ENCODE results near the gene PARD3B. TPM values are rescaled to one million over a fixed set of nuclear protein-coding genes. Genes with fewer than 3 reads are reported as not detected.

PARD3B gene
- total RNA-seq, 1 donor from 2014 or later = not detected

- DNase-seq (no peak), ATAC-seq (ENCODE audit: low read depth) (no peak)
- no peaks in the 10 kb centered on the region for H3K36me3 Mint-ChIP-seq (ENCODE audit: low read depth)
- no peak overlapping the region for H3K27ac Mint-ChIP-seq
- no peak overlapping the region for H3K4me3 Mint-ChIP-seq
- CTCF ChIA-PET = no interaction called here
- no peak for TF ChIP-seq CTCF (IDR thresholded peaks at IDR 0.05)
- H3K4me1 Mint-ChIP-seq = no peaks in the 10 kb centered on the region
- intact Hi-C loops (cut with micrococcal nuclease) = no loop called here
- H3K9me3 Mint-ChIP-seq = no peaks in the 10 kb centered on the region
- POLR2A ChIA-PET = no interaction called here
- no peaks in the 10 kb centered on the region for H3K27me3 Mint-ChIP-seq
Measured at GRCh38 chr2:204890680-204891079, 345.4 kb downstream of the PARD3B start.

- Mint-ChIP-seq H3K4me1 (no peaks in the 10 kb centered on the region), H3K27me3 (no peaks in the 10 kb centered on the region), H3K27ac (no peak overlapping the region), H3K36me3 (ENCODE audit: low read depth) (no peaks in the 10 kb centered on the region), H3K4me3 (no peak overlapping the region), H3K9me3 (no peaks in the 10 kb centered on the region)
- no peak for TF ChIP-seq CTCF (IDR thresholded peaks at IDR 0.05)
- intact Hi-C loops (cut with micrococcal nuclease) = no loop called here
- CTCF ChIA-PET = no interaction called here
- ATAC-seq (ENCODE audit: low read depth) (no peak), DNase-seq (no peak)
- POLR2A ChIA-PET = no interaction called here
Measured at GRCh38 chr2:204891739-204892138, 346.5 kb downstream of the PARD3B start.

- intact Hi-C loops (cut with micrococcal nuclease) = no loop called here
- POLR2A ChIA-PET = no interaction called here
- DNase-seq = no peak
Measured at GRCh38 chr2:204892506-204893255, 347.4 kb downstream of the PARD3B start.

GRCh38 chr2:204896146-204896545 is 350.9 kb downstream of the PARD3B start:
- ChIA-PET POLR2A (no interaction called here), CTCF (no interaction called here)
- Mint-ChIP-seq H3K4me3 (no peak overlapping the region), H3K4me1 (no peaks in the 10 kb centered on the region), H3K27ac (no peak overlapping the region), H3K9me3 (peaks cover 12% of the 10 kb centered on the region), H3K27me3 (no peaks in the 10 kb centered on the region), H3K36me3 (ENCODE audit: low read depth) (no peaks in the 10 kb centered on the region)
- TF ChIP-seq CTCF (IDR thresholded peaks at IDR 0.05) = no peak
- ATAC-seq (ENCODE audit: low read depth) = no peak
- intact Hi-C loops (cut with micrococcal nuclease) = no loop called here
- no peak for DNase-seq

More at GRCh38 chr2:204892506-204893255, 347.4 kb downstream of the PARD3B start:
- Mint-ChIP-seq H3K9me3 (no peaks in the 10 kb centered on the region), H3K4me3 (no peak overlapping the region), H3K27ac (no peak overlapping the region), H3K27me3 (no peaks in the 10 kb centered on the region), H3K4me1 (no peaks in the 10 kb centered on the region), H3K36me3 (ENCODE audit: low read depth) (no peaks in the 10 kb centered on the region)
- CTCF ChIA-PET = no interaction called here
- no peak for ATAC-seq (ENCODE audit: low read depth)
- no peak for TF ChIP-seq CTCF (IDR thresholded peaks at IDR 0.05)

GRCh38 chr2:204897561-204897960 is 352.3 kb downstream of the PARD3B start:
- H3K36me3 Mint-ChIP-seq (ENCODE audit: low read depth) = no peaks in the 10 kb centered on the region
- H3K27ac Mint-ChIP-seq = no peak overlapping the region
- no peak for DNase-seq
- no peaks in the 10 kb centered on the region for H3K27me3 Mint-ChIP-seq
- ChIA-PET CTCF (no interaction called here), POLR2A (interaction anchor here (0.7 kb wide), 1 partner anchor 36 kb away, joined by 3 read pairs; no protein-coding TSS in a partner anchor)
- no peak for TF ChIP-seq CTCF (IDR thresholded peaks at IDR 0.05)
- intact Hi-C loops (cut with micrococcal nuclease) = no loop called here
- peaks cover 12% of the 10 kb centered on the region for H3K9me3 Mint-ChIP-seq
- H3K4me1 Mint-ChIP-seq = no peaks in the 10 kb centered on the region
- no peak for ATAC-seq (ENCODE audit: low read depth)
- H3K4me3 Mint-ChIP-seq = no peak overlapping the region

All from activated B cell treated with CpG ODN at 0.5 μM for 24 hours (primary cell).